GM23248 (cell line): ENCODE measurements around the gene RASSF5. TPM values are rescaled to one million over a fixed set of nuclear protein-coding genes. Genes with fewer than 3 reads are reported as not detected.

Experiments used
- DNase-seq: peaks from one replicate; pipeline ENCODE4 v3.0.0-alpha.2; 2015
- H2AFZ ChIP-seq: fragments of 200-600 bp; sonication (generic); 2 replicates; pipeline ENCODE4 v1.6.1; 2016; ENCODE audit warnings: antibody characterized with exemption
- H3F3A ChIP-seq: fragments of 200-600 bp; sonication (generic); 2 replicates; pipeline ENCODE4 v1.6.1; 2016; ENCODE audit warnings: mild to moderate bottlenecking, antibody characterized with exemption, mixed run types; ENCODE audit not compliant: insufficient read depth
- H3K27ac ChIP-seq: fragments of 200-600 bp; sonication (generic); 2 replicates; pipeline ENCODE4 v1.5.1; 2016; ENCODE audit warnings: mild to moderate bottlenecking
- H3K27me3 ChIP-seq: fragments of 200-600 bp; sonication (generic); replicated peaks from 2 replicates; pipeline ENCODE4 v1.6.1; 2016; ENCODE audit warnings: mild to moderate bottlenecking; ENCODE audit not compliant: insufficient read depth
- H3K36me3 ChIP-seq: fragments of 200-600 bp; sonication (generic); 2 replicates; pipeline ENCODE4 v1.6.1; 2016; ENCODE audit warnings: low read depth, mild to moderate bottlenecking
- H3K4me1 ChIP-seq: fragments of 200-600 bp; sonication (generic); 2 replicates; pipeline ENCODE4 v1.6.1; 2016; ENCODE audit warnings: mild to moderate bottlenecking; ENCODE audit not compliant: insufficient read depth
- H3K4me2 ChIP-seq: fragments of 200-600 bp; sonication (generic); one replicate; pipeline ENCODE4 v1.6.1; 2016; ENCODE audit warnings: mild to moderate bottlenecking; ENCODE audit not compliant: unreplicated experiment
- H3K4me3 ChIP-seq: fragments of 200-600 bp; sonication (generic); 2 replicates; pipeline ENCODE4 v1.5.1; 2016; ENCODE audit warnings: mild to moderate bottlenecking
- H3K79me2 ChIP-seq: fragments of 200-600 bp; sonication (generic); 2 replicates; pipeline ENCODE4 v1.6.1; 2016; ENCODE audit warnings: mild to moderate bottlenecking; ENCODE audit not compliant: insufficient read depth
- H3K9ac ChIP-seq: fragments of 200-600 bp; sonication (generic); 2 replicates; pipeline ENCODE4 v1.6.1; 2016; ENCODE audit warnings: mild to moderate bottlenecking
- H3K9me2 ChIP-seq: fragments of 200-600 bp; sonication (generic); 2 replicates; pipeline ENCODE4 v1.6.1; 2016; ENCODE audit warnings: mixed run types, mild to moderate bottlenecking, moderate library complexity; ENCODE audit not compliant: insufficient read depth
- H3K9me3 ChIP-seq: fragments of 200-600 bp; sonication (generic); one replicate; pipeline ENCODE4 v1.6.1; 2017; ENCODE audit warnings: low read depth
- H4K20me1 ChIP-seq: fragments of 200-600 bp; sonication (generic); 2 replicates; pipeline ENCODE4 v1.6.0; 2016; ENCODE audit not compliant: insufficient read depth
- EZH2 ChIP-seq: fragments of 200-600 bp; sonication (generic); IDR thresholded peaks from 2 replicates; pipeline ENCODE4 v1.6.1; 2018; ENCODE audit warnings: antibody characterized with exemption, mild to moderate bottlenecking; ENCODE audit not compliant: insufficient read depth, poor library complexity, severe bottlenecking
- EZH2phosphoT487 ChIP-seq: fragments of 200-600 bp; sonication (generic); IDR thresholded peaks from 2 replicates; pipeline ENCODE4 v1.6.1; 2018; ENCODE audit warnings: antibody characterized with exemption, moderate library complexity, mild to moderate bottlenecking, low read depth; ENCODE audit not compliant: insufficient read depth
- WGBS, 2 experiments: methylation state at CpG; one replicate each; pipeline ENCODE4 v1.1.6; 2015 to 2017; ENCODE audit warnings: low lambda C conversion rate in 2 of 2, low coverage in 1 of 2; ENCODE audit errors: missing lambda C conversion rate in 2 of 2; 5-methylcytosine and 5-hydroxymethylcytosine counted together
- in situ Hi-C: fragments of 300-500 bp; cut with MboI; formaldehyde crosslinking; loops from 2 replicates; pipeline ENCODE4 v1.15.0; 2020
- polyA plus RNA-seq: library from polyadenylated mRNA; unstranded; fragments of >200 nt; fragmentation: Nextera tagmentation; extraction: Ambion mirVana; gene quantifications from 2 replicates; pipeline ENCODE4 v1.2.1, GENCODE V29; 2016
- total RNA-seq: library from RNA; depleted of rRNA; stranded (reverse); fragments of >200 nt; shearing (Covaris generic); gene quantifications from 2 replicates; pipeline ENCODE4 v1.2.3, GENCODE V29; 2014

Gene RASSF5
- total and polyA plus RNA-seq, 2 experiments from 2014 or later, result 0.22 to 0.48 TPM

- no peaks in the 10 kb centered on the region for H3K27me3 ChIP-seq
- no peak for DNase-seq
- H3K4me3 ChIP-seq, result no peak overlapping the region
- no peak overlapping the region for H3K9ac ChIP-seq
- peaks cover 4% of the 10 kb centered on the region; the same call in 1 of the 2 replicates for H3K4me1 ChIP-seq
- H3K36me3 ChIP-seq, result no peaks in the 10 kb centered on the region
- no peaks in the 10 kb centered on the region for H4K20me1 ChIP-seq
- no peaks in the 10 kb centered on the region for H3F3A ChIP-seq
- TF ChIP-seq EZH2, result no peak
- no peak for TF ChIP-seq EZH2phosphoT487
- in situ Hi-C loops, result no loop called here
- no peak overlapping the region for H3K4me2 ChIP-seq
- H2AFZ ChIP-seq, result no peak overlapping the region
- H3K79me2 ChIP-seq, result no peaks in the 10 kb centered on the region
- 96 to 97% methylated on average over 1 of the region's 1 CpG for WGBS, 2 experiments
- no peaks in the 10 kb centered on the region for H3K9me3 ChIP-seq
- no peak overlapping the region for H3K27ac ChIP-seq
- H3K9me2 ChIP-seq, result no peaks in the 10 kb centered on the region
Observed at GRCh38 chr1:206545351-206545750, 38.0 kb downstream of the RASSF5 start.

GRCh38 chr1:206547104-206547503 is 39.8 kb downstream of the RASSF5 start:
- Histone ChIP-seq H4K20me1 (no peaks in the 10 kb centered on the region), H3K9me2 (no peaks in the 10 kb centered on the region), H3K27me3 (no peaks in the 10 kb centered on the region), H3K9me3 (no peaks in the 10 kb centered on the region), H3K27ac (no peak overlapping the region), H2AFZ (no peak overlapping the region), H3K9ac (no peak overlapping the region), H3K79me2 (no peaks in the 10 kb centered on the region), H3K4me1 (no peaks in the 10 kb centered on the region), H3K4me2 (no peak overlapping the region), H3K36me3 (no peaks in the 10 kb centered on the region), H3F3A (no peaks in the 10 kb centered on the region), H3K4me3 (no peak overlapping the region)
- TF ChIP-seq EZH2 (no peak), EZH2phosphoT487 (no peak)
- 70 to 76% methylated on average over 7 of the region's 7 CpGs for WGBS, 2 experiments
- in situ Hi-C loops, result no loop called here
- DNase-seq, result no peak

GRCh38 chr1:206550446-206550845 is 43.1 kb downstream of the RASSF5 start:
- TF ChIP-seq EZH2phosphoT487 (no peak), EZH2 (no peak)
- no peak overlapping the region for H3K4me3 ChIP-seq
- H3K9ac ChIP-seq, result no peak overlapping the region
- H3K4me1 ChIP-seq, result no peaks in the 10 kb centered on the region
- no peaks in the 10 kb centered on the region for H3K27me3 ChIP-seq
- no peaks in the 10 kb centered on the region for H3F3A ChIP-seq
- no peak overlapping the region for H3K4me2 ChIP-seq
- no peaks in the 10 kb centered on the region for H3K9me2 ChIP-seq
- WGBS, 2 experiments, result 45 to 57% methylated on average over 2 of the region's 2 CpGs
- no peak overlapping the region for H2AFZ ChIP-seq
- H3K36me3 ChIP-seq, result no peaks in the 10 kb centered on the region
- no peaks in the 10 kb centered on the region for H3K9me3 ChIP-seq
- in situ Hi-C loops, result no loop called here
- no peak overlapping the region for H3K27ac ChIP-seq
- DNase-seq, result no peak
- H4K20me1 ChIP-seq, result no peaks in the 10 kb centered on the region
- no peaks in the 10 kb centered on the region for H3K79me2 ChIP-seq

- 80% methylated on average over 9 of the region's 9 CpGs for WGBS, 2 experiments
- no peak overlapping the region for H2AFZ ChIP-seq
- in situ Hi-C loops, result no loop called here
- DNase-seq, result no peak
- no peaks in the 10 kb centered on the region for H3K79me2 ChIP-seq
- no peaks in the 10 kb centered on the region for H3K9me2 ChIP-seq
- no peaks in the 10 kb centered on the region; the same call in 1 of the 2 replicates for H3K4me1 ChIP-seq
- no peaks in the 10 kb centered on the region for H3K36me3 ChIP-seq
- TF ChIP-seq EZH2 (no peak), EZH2phosphoT487 (no peak)
- no peak overlapping the region for H3K4me3 ChIP-seq
- H3K4me2 ChIP-seq, result no peak overlapping the region
- no peaks in the 10 kb centered on the region for H3K27me3 ChIP-seq
- no peaks in the 10 kb centered on the region for H4K20me1 ChIP-seq
- H3K9me3 ChIP-seq, result no peaks in the 10 kb centered on the region
- H3F3A ChIP-seq, result no peaks in the 10 kb centered on the region
- no peak overlapping the region for H3K27ac ChIP-seq
- no peak overlapping the region for H3K9ac ChIP-seq
Observed at GRCh38 chr1:206551296-206551985, 44.1 kb downstream of the RASSF5 start.

- Histone ChIP-seq H3F3A (no peaks in the 10 kb centered on the region), H3K9me3 (no peaks in the 10 kb centered on the region), H3K9me2 (no peaks in the 10 kb centered on the region), H3K36me3 (no peaks in the 10 kb centered on the region), H3K9ac (no peak overlapping the region), H3K4me2 (no peak overlapping the region), H4K20me1 (no peaks in the 10 kb centered on the region), H2AFZ (no peak overlapping the region), H3K4me3 (no peak overlapping the region), H3K79me2 (no peaks in the 10 kb centered on the region), H3K27me3 (no peaks in the 10 kb centered on the region), H3K4me1 (no peaks in the 10 kb centered on the region; the same call in 1 of the 2 replicates), H3K27ac (no peak overlapping the region)
- 88 to 89% methylated on average over 3 of the region's 3 CpGs for WGBS, 2 experiments
- TF ChIP-seq EZH2, result no peak
- no peak for TF ChIP-seq EZH2phosphoT487
- in situ Hi-C loops, result no loop called here
- no peak for DNase-seq
Observed at GRCh38 chr1:206551986-206552326, 44.6 kb downstream of the RASSF5 start.
